GM12872 (cell line): Measurements from ENCODE around the gene SMC4.

Experiments
- CTCF ChIP-seq: IDR thresholded peaks from 3 replicates; pipeline ENCODE4 v1.5.1; 2011; ENCODE audit warnings: low read depth, mild to moderate bottlenecking, low read length, moderate library complexity; ENCODE audit not compliant: insufficient read depth

SMC4 gene

GRCh38 chr3:160400030-160400701 is 716 bp downstream of the SMC4 start:
- TF ChIP-seq CTCF = no peak

GRCh38 chr3:160400702-160401150 is 1.3 kb downstream of the SMC4 start:
- TF ChIP-seq CTCF = no peak

- TF ChIP-seq CTCF = no peak
Observed at GRCh38 chr3:160401291-160402095, 2.0 kb downstream of the SMC4 start.

GRCh38 chr3:160402221-160403027 is 3.0 kb downstream of the SMC4 start:
- TF ChIP-seq CTCF = no peak

GRCh38 chr3:160403028-160403545 is 3.6 kb downstream of the SMC4 start:
- no peak for TF ChIP-seq CTCF

GRCh38 chr3:160403796-160404470 is 4.5 kb downstream of the SMC4 start:
- TF ChIP-seq CTCF = no peak
